Activated T-helper 1 cell treated with anti-CD3 and anti-CD28 coated beads, Interleukin-12 subunit alpha, Interleukin-12 subunit beta, Interleukin-2, Interleukin-4 antibody, amounts not matched to agents 30 ng/mL and 10 ng/mL and 1 ng/mL, durations not matched to agents 14 hours and 24 hours and 36 hours (primary cell): ENCODE data around the gene BRIP1. TPM values are rescaled to one million over a fixed set of nuclear protein-coding genes. Genes with fewer than 3 reads are reported as not detected.

Experiments
- DNase-seq: peaks from one replicate; pipeline ENCODE4 v3.0.0; 2021; ENCODE audit warnings: low spot score
- H3K27ac Mint-ChIP-seq: one replicate; pipeline ENCODE4 v1.8.0; 2021; ENCODE audit warnings: mild to moderate bottlenecking, mixed read lengths
- H3K27me3 Mint-ChIP-seq: one replicate; pipeline ENCODE4 v1.8.0; 2022; ENCODE audit warnings: mild to moderate bottlenecking, moderate library complexity, mixed read lengths; ENCODE audit not compliant: insufficient read depth
- H3K36me3 Mint-ChIP-seq: one replicate; pipeline ENCODE4 v1.8.0; 2021; ENCODE audit warnings: low read depth, mixed read lengths
- H3K4me1 Mint-ChIP-seq: one replicate; pipeline ENCODE4 v1.8.0; 2021; ENCODE audit warnings: low read depth, mixed read lengths
- H3K4me3 Mint-ChIP-seq: one replicate; pipeline ENCODE4 v1.8.0; 2021; ENCODE audit warnings: mild to moderate bottlenecking, moderate library complexity, mixed read lengths
- H3K9me3 Mint-ChIP-seq: one replicate; pipeline ENCODE4 v1.8.0; 2021; ENCODE audit warnings: mixed read lengths
- intact Hi-C: fragments of 100-400 bp; cut with micrococcal nuclease; formaldehyde crosslinking; loops from one replicate; pipeline ENCODE4 v1.15.1; 2024
- total RNA-seq: library from RNA; stranded (reverse); gene quantifications from 2 replicates; pipeline ENCODE4 v1.2.3, GENCODE V29; 2022

The BRIP1 gene
- total RNA-seq, 1 donor from 2014 or later: 17.9 TPM

GRCh38 chr17:61662741-61663140 is 200.6 kb downstream of the BRIP1 start:
- H3K27ac Mint-ChIP-seq: no peak overlapping the region
- no peaks in the 10 kb centered on the region for H3K36me3 Mint-ChIP-seq
- no peaks in the 10 kb centered on the region for H3K9me3 Mint-ChIP-seq
- H3K27me3 Mint-ChIP-seq: peaks cover 20% of the 10 kb centered on the region
- no peak overlapping the region for H3K4me3 Mint-ChIP-seq
- no peaks in the 10 kb centered on the region for H3K4me1 Mint-ChIP-seq
- no peak for DNase-seq
- intact Hi-C loops: no loop called here

- DNase-seq: no peak
- Mint-ChIP-seq H3K4me1 (no peaks in the 10 kb centered on the region), H3K27me3 (peaks cover 20% of the 10 kb centered on the region), H3K9me3 (no peaks in the 10 kb centered on the region), H3K36me3 (no peaks in the 10 kb centered on the region), H3K4me3 (no peak overlapping the region), H3K27ac (no peak overlapping the region)
- intact Hi-C loops: no loop called here
These were observed 201.1 kb downstream of the BRIP1 start for GRCh38 chr17:61662186-61662585.

DNA sequence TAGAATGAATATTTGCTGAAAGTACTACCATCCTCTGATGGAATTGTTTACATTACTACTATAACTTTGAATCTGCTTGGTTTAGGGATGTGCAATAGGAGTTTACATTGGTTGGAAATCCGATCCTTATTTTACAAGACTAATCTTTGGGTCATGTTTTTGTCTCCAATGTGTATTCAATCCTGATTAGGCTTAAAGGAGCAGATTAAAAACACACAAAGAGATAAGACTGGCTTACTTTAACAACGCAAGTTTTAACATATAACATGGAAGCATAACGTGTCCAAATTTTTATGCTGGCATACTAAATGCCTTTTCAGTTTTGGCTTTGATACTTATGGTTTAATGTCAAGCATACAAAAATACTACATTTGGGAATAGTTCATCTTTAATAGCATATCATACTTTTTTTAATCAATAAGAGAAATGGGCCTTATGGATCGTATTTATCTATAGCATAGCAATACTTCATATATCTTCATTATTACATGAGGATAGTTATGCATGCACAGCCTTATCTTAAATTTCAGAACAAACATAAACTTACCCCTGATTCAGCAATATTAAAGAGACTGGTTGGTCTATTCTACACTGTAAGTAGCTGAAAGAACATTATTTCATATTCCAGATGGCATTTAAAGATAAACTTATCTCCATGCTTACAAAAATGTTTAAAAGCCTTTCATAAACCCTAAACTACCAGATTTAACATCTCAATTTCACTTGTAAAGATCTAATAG is 202.4 kb downstream of the BRIP1 start:
- intact Hi-C loops: no loop called here
- no peak overlapping the region for H3K4me3 Mint-ChIP-seq
- no peaks in the 10 kb centered on the region for H3K9me3 Mint-ChIP-seq
- DNase-seq: no peak
- H3K36me3 Mint-ChIP-seq: no peaks in the 10 kb centered on the region
- no peaks in the 10 kb centered on the region for H3K4me1 Mint-ChIP-seq
- peaks cover 18% of the 10 kb centered on the region for H3K27me3 Mint-ChIP-seq
- H3K27ac Mint-ChIP-seq: no peak overlapping the region

- H3K9me3 Mint-ChIP-seq: no peaks in the 10 kb centered on the region
- no peak for DNase-seq
- H3K4me3 Mint-ChIP-seq: no peak overlapping the region
- peaks cover 23% of the 10 kb centered on the region for H3K27me3 Mint-ChIP-seq
- intact Hi-C loops: no loop called here
- H3K4me1 Mint-ChIP-seq: no peaks in the 10 kb centered on the region
- H3K27ac Mint-ChIP-seq: no peak overlapping the region
- no peaks in the 10 kb centered on the region for H3K36me3 Mint-ChIP-seq
These were observed 203.9 kb downstream of the BRIP1 start for GRCh38 chr17:61659437-61659836.

DNA sequence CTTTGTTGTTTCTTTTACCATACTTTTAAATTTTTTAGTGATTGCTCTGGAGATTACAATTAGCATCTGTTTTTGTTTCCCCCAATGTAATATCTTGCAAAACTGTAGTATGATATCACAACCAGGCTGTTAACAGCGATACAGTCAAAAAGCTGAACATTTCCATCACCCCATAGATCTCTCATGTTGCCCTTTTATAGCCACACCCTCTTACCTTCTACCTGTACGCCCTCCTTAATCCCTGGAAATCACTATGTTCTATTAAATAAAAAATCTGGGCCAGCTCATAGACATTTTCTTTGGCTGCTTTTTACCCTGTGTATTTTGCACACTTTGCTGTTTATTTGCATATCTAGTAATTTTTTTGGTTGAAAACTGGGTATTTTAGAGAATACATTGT is 205.1 kb downstream of the BRIP1 start:
- H3K4me3 Mint-ChIP-seq: no peak overlapping the region
- H3K4me1 Mint-ChIP-seq: no peaks in the 10 kb centered on the region
- H3K27ac Mint-ChIP-seq: no peak overlapping the region
- intact Hi-C loops: no loop called here
- H3K27me3 Mint-ChIP-seq: peaks cover 29% of the 10 kb centered on the region
- no peaks in the 10 kb centered on the region for H3K36me3 Mint-ChIP-seq
- no peak for DNase-seq
- no peaks in the 10 kb centered on the region for H3K9me3 Mint-ChIP-seq

GRCh38 chr17:61657338-61657737 is 206.0 kb downstream of the BRIP1 start:
- Mint-ChIP-seq H3K9me3 (no peaks in the 10 kb centered on the region), H3K27me3 (peaks cover 29% of the 10 kb centered on the region), H3K36me3 (no peaks in the 10 kb centered on the region), H3K4me3 (no peak overlapping the region), H3K4me1 (no peaks in the 10 kb centered on the region), H3K27ac (no peak overlapping the region)
- intact Hi-C loops: no loop called here
- DNase-seq: no peak

DNA sequence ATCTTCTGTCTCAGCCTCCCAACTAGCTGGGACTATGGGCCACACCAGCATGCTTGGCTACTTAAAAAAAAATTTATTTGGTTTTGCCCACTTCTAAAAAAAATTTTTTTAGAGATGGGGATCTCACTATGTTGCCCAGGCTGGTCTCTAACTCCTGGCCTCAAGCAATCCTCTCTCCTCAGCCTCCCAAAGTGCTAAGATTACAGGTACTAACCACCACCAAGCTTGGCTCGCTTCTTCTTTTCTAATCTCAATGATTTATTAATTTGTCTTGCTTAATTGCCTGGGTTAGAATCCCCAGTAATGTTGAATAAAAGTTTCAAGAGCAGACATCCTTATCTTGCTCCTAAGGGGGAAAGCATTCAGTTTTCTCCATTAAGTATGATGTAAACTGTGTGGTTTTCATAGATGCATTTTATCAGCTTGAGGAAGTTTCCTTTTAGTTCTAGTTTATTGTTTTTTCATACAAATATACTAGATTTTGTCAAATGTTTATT is 206.6 kb downstream of the BRIP1 start:
- no peak for DNase-seq
- H3K36me3 Mint-ChIP-seq: no peaks in the 10 kb centered on the region
- H3K4me1 Mint-ChIP-seq: no peaks in the 10 kb centered on the region
- H3K27ac Mint-ChIP-seq: no peak overlapping the region
- H3K4me3 Mint-ChIP-seq: no peak overlapping the region
- H3K9me3 Mint-ChIP-seq: peaks cover 3% of the 10 kb centered on the region
- H3K27me3 Mint-ChIP-seq: peaks cover 23% of the 10 kb centered on the region
- intact Hi-C loops: no loop called here

- DNase-seq: no peak
- Mint-ChIP-seq H3K9me3 (peaks cover 11% of the 10 kb centered on the region), H3K36me3 (no peaks in the 10 kb centered on the region), H3K27me3 (peaks cover 14% of the 10 kb centered on the region), H3K27ac (no peak overlapping the region), H3K4me3 (no peak overlapping the region), H3K4me1 (no peaks in the 10 kb centered on the region)
- intact Hi-C loops: no loop called here
These were observed 212.6 kb downstream of the BRIP1 start for GRCh38 chr17:61650749-61651148.

GRCh38 chr17:61648587-61648986 is 214.7 kb downstream of the BRIP1 start:
- H3K36me3 Mint-ChIP-seq: no peaks in the 10 kb centered on the region
- intact Hi-C loops: no loop called here
- H3K4me3 Mint-ChIP-seq: no peak overlapping the region

GRCh38 chr17:61647047-61647446 is 216.3 kb downstream of the BRIP1 start:
- no peak for DNase-seq
- Mint-ChIP-seq H3K4me1 (no peaks in the 10 kb centered on the region), H3K36me3 (no peaks in the 10 kb centered on the region), H3K27ac (no peak overlapping the region), H3K27me3 (peaks cover 19% of the 10 kb centered on the region), H3K4me3 (no peak overlapping the region), H3K9me3 (peaks cover 11% of the 10 kb centered on the region)
- intact Hi-C loops: no loop called here

More at GRCh38 chr17:61648587-61648986, 214.7 kb downstream of the BRIP1 start:
- Mint-ChIP-seq H3K27me3 (peaks cover 18% of the 10 kb centered on the region), H3K9me3 (peaks cover 11% of the 10 kb centered on the region), H3K4me1 (no peaks in the 10 kb centered on the region), H3K27ac (no peak overlapping the region)
- DNase-seq: no peak

DNA sequence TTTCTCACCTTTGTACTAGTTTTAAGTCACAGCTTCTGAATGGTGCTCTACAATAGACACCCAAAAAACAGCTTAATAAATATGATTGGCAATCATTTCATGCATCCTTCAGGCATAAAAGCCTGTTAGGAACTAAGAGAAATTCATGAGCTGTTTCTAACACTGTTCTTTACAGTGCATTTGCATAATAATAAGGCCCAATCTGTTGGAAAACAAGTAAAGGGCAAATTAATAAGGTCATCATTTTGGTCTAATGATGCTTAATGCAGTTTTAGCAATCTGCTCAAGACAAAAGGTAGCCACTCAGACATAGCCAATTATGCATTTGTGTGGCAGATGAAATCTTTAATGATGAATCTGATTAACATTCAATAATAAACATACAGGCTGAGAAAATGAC is 216.8 kb downstream of the BRIP1 start:
- Mint-ChIP-seq H3K36me3 (no peaks in the 10 kb centered on the region), H3K27ac (no peak overlapping the region), H3K27me3 (peaks cover 21% of the 10 kb centered on the region), H3K9me3 (peaks cover 6% of the 10 kb centered on the region), H3K4me1 (no peaks in the 10 kb centered on the region), H3K4me3 (no peak overlapping the region)
- no peak for DNase-seq
- intact Hi-C loops: no loop called here

- Mint-ChIP-seq H3K4me1 (no peaks in the 10 kb centered on the region), H3K4me3 (no peak overlapping the region), H3K27ac (no peak overlapping the region), H3K36me3 (no peaks in the 10 kb centered on the region), H3K27me3 (peaks cover 24% of the 10 kb centered on the region), H3K9me3 (peaks cover 4% of the 10 kb centered on the region)
- DNase-seq: no peak
- intact Hi-C loops: no loop called here
These were observed 217.4 kb downstream of the BRIP1 start for GRCh38 chr17:61645920-61646319.

GRCh38 chr17:61644800-61645774 is 218.2 kb downstream of the BRIP1 start:
- peaks cover 27% of the 10 kb centered on the region for H3K27me3 Mint-ChIP-seq
- no peak overlapping the region for H3K4me3 Mint-ChIP-seq
- H3K4me1 Mint-ChIP-seq: no peaks in the 10 kb centered on the region
- DNase-seq: no peak
- H3K36me3 Mint-ChIP-seq: no peaks in the 10 kb centered on the region
- no peak overlapping the region for H3K27ac Mint-ChIP-seq
- intact Hi-C loops: no loop called here
- no peaks in the 10 kb centered on the region for H3K9me3 Mint-ChIP-seq
